H1 (cell line): ENCODE results near the gene AFAP1L2. TPM values are rescaled to one million over a fixed set of nuclear protein-coding genes. Genes with fewer than 3 reads are reported as not detected.

ENCODE experiments used
- CTCF ChIA-PET: fragments of 300-600 bp; sonication (Branson Sonifier 250); formaldehyde crosslinking; loops from one replicate; lab custom pipeline; 2021; ENCODE audit not compliant: partially characterized antibody; lab: Charles Lee
- POLR2A ChIA-PET: fragments of 300-600 bp; sonication (Branson Sonifier 250); formaldehyde crosslinking; loops from one replicate; lab custom pipeline; 2021; ENCODE audit warnings: inconsistent platforms; ENCODE audit not compliant: partially characterized antibody; lab: Charles Lee
- DNase-seq, 2 experiments: peaks; one replicate each; pipeline versions ENCODE4 v3.0.0 to v3.0.0-alpha.2; 2010 to 2022; ENCODE audit warnings: low spot score in 2 of 2, low read depth in 1 of 2, mixed read lengths in 1 of 2
- FAIRE-seq: peaks from 2 replicates; lab custom pipeline; 2011; peaks lifted over from hg19 to GRCh38; lab: Jason Lieb, UNC
- H2AFZ ChIP-seq: 2 replicates; pipeline ENCODE4 v1.8.1; 2012; ENCODE audit warnings: low read length, inconsistent platforms
- H2AK5ac ChIP-seq: 2 replicates; pipeline ENCODE4 v1.6.1; 2013; ENCODE audit warnings: low read depth, low read length
- H2BK120ac ChIP-seq: replicated peaks from 2 replicates; pipeline ENCODE3; 2013; ENCODE audit warnings: low read depth, low read length, inconsistent platforms
- H2BK12ac ChIP-seq: 2 replicates; pipeline ENCODE4 v1.6.1; 2013; ENCODE audit warnings: low read depth, low read length
- H2BK15ac ChIP-seq: 2 replicates; pipeline ENCODE4 v1.6.1; 2013; ENCODE audit warnings: low read length
- H2BK20ac ChIP-seq: 2 replicates; pipeline ENCODE4 v1.6.1; 2013; ENCODE audit warnings: low read length
- H2BK5ac ChIP-seq: 2 replicates; pipeline ENCODE4 v1.6.1; 2013; ENCODE audit warnings: low read depth, low read length
- H3K14ac ChIP-seq: 2 replicates; pipeline ENCODE4 v1.6.1; 2013; ENCODE audit warnings: inconsistent platforms; ENCODE audit not compliant: insufficient read length
- H3K18ac ChIP-seq: 2 replicates; pipeline ENCODE4 v1.6.1; 2013; ENCODE audit warnings: low read length; ENCODE audit errors: extremely low read depth
- H3K23ac ChIP-seq: 2 replicates; pipeline ENCODE4 v1.6.1; 2013; ENCODE audit warnings: inconsistent platforms; ENCODE audit not compliant: insufficient read length
- H3K23me2 ChIP-seq: 2 replicates; pipeline ENCODE4 v1.6.1; 2013; ENCODE audit warnings: low read depth, low read length
- H3K27ac ChIP-seq: 2 replicates; pipeline ENCODE4 v1.6.1; 2011; ENCODE audit warnings: low read depth, low read length, inconsistent platforms
- H3K27me3 ChIP-seq, 4 experiments: replicated peaks in 1 of 4; 1 replicate in 1 of 4; 2 replicates in 3 of 4; pipeline versions ENCODE4 v1.6.1 to v1.8.1; 2011 to 2013; ENCODE audit warnings: low read length in 3 of 4, mild to moderate bottlenecking in 3 of 4, inconsistent platforms in 2 of 4, mixed read lengths in 2 of 4, moderate library complexity in 1 of 4; ENCODE audit not compliant: control insufficient read depth in 3 of 4, insufficient read depth in 3 of 4; ENCODE audit errors: extremely low read depth in 1 of 4
- H3K36me3 ChIP-seq, 4 experiments: 2 replicates each; pipeline versions ENCODE4 v1.6.1 to v1.8.1; 2011 to 2013; ENCODE audit warnings: mild to moderate bottlenecking in 4 of 4, low read length in 3 of 4, moderate library complexity in 2 of 4, control low read depth in 1 of 4, inconsistent platforms in 1 of 4; ENCODE audit not compliant: insufficient read depth in 4 of 4, control insufficient read depth in 2 of 4
- H3K4ac ChIP-seq: replicated peaks from 2 replicates; pipeline ENCODE3; 2013; ENCODE audit warnings: low read length, low read depth, mixed read lengths, inconsistent platforms; ENCODE audit not compliant: insufficient read length
- H3K4me1 ChIP-seq, 4 experiments: replicated peaks in 1 of 4; 1 replicate in 1 of 4; 2 replicates in 3 of 4; pipeline versions ENCODE4 v1.6.1 to v1.8.1; 2011 to 2013; ENCODE audit warnings: low read length in 3 of 4, inconsistent platforms in 2 of 4, mixed read lengths in 1 of 4; ENCODE audit not compliant: insufficient read depth in 4 of 4, control insufficient read depth in 3 of 4
- H3K4me2 ChIP-seq, 2 experiments: 2 replicates each; pipeline versions ENCODE4 v1.6.1 to v1.8.1; 2011 to 2013; ENCODE audit warnings: low read depth in 2 of 2, low read length in 2 of 2, control low read depth in 1 of 2, inconsistent platforms in 1 of 2, mild to moderate bottlenecking in 1 of 2; ENCODE audit not compliant: insufficient read depth in 1 of 2
- H3K4me3 ChIP-seq, 4 experiments: fragments of 200-600, 300-600 bp in 1 of 4; sonication (generic), shearing (Covaris generic), sonication (Bioruptor Twin) in 1 of 4; 2 replicates each; pipeline versions ENCODE4 v1.5.1 to v1.8.1; 2011 to 2016; ENCODE audit warnings: low read length in 4 of 4, low read depth in 3 of 4, control low read depth in 2 of 4, inconsistent platforms in 2 of 4, mild to moderate bottlenecking in 2 of 4, mixed read lengths in 1 of 4, moderate library complexity in 1 of 4; ENCODE audit not compliant: insufficient read depth in 2 of 4; ENCODE audit errors: extremely low read depth in 1 of 4
- H3K56ac ChIP-seq: replicated peaks from 2 replicates; pipeline ENCODE3; 2013; ENCODE audit warnings: low read depth, mild to moderate bottlenecking, mixed read lengths, low read length, inconsistent platforms; ENCODE audit not compliant: insufficient read length
- H3K79me1 ChIP-seq: 2 replicates; pipeline ENCODE4 v1.6.1; 2013; ENCODE audit warnings: low read depth, low read length, control low read depth
- H3K79me2 ChIP-seq, 2 experiments: 2 replicates each; pipeline versions ENCODE4 v1.6.1 to v1.8.1; 2012 to 2013; ENCODE audit warnings: low read length in 2 of 2, mild to moderate bottlenecking in 2 of 2, inconsistent platforms in 1 of 2; ENCODE audit not compliant: insufficient read depth in 2 of 2, control insufficient read depth in 1 of 2
- H3K9ac ChIP-seq, 4 experiments: replicated peaks in 1 of 4; 1 replicate in 1 of 4; 2 replicates in 3 of 4; pipeline versions ENCODE4 v1.6.1 to v1.8.1; 2011 to 2013; ENCODE audit warnings: low read depth in 3 of 4, low read length in 3 of 4, control low read depth in 2 of 4, mild to moderate bottlenecking in 2 of 4, moderate library complexity in 2 of 4, inconsistent platforms in 1 of 4; ENCODE audit errors: extremely low read depth in 1 of 4
- H3K9me3 ChIP-seq, 2 experiments: 2 replicates each; pipeline versions ENCODE4 v1.6.1 to v1.8.1; 2012 to 2013; ENCODE audit warnings: mild to moderate bottlenecking in 2 of 2, moderate library complexity in 2 of 2, control low read depth in 1 of 2, inconsistent platforms in 1 of 2, low read depth in 1 of 2, low read length in 1 of 2, mixed read lengths in 1 of 2; ENCODE audit not compliant: insufficient read depth in 2 of 2
- H4K20me1 ChIP-seq, 2 experiments: replicated peaks in 1 of 2; 2 replicates each; pipeline versions ENCODE3 to v1.8.1; 2011 to 2013; ENCODE audit warnings: inconsistent platforms in 2 of 2, low read length in 2 of 2, mild to moderate bottlenecking in 1 of 2; ENCODE audit not compliant: insufficient read depth in 2 of 2, control insufficient read depth in 1 of 2
- H4K5ac ChIP-seq: 2 replicates; pipeline ENCODE4 v1.6.1; 2013; ENCODE audit warnings: low read length, low read depth, mixed read lengths, inconsistent platforms; ENCODE audit not compliant: insufficient read length
- H4K8ac ChIP-seq: 2 replicates; pipeline ENCODE4 v1.8.0; 2013; ENCODE audit warnings: mild to moderate bottlenecking, moderate library complexity, low read length, inconsistent platforms; ENCODE audit not compliant: insufficient read depth; ENCODE audit errors: extremely low read depth
- H4K91ac ChIP-seq: replicated peaks from 2 replicates; pipeline ENCODE3; 2013; ENCODE audit warnings: low read length, mixed read lengths, inconsistent platforms; ENCODE audit not compliant: insufficient read length
- KDM1A ChIP-seq: fragments of 200-600, 300-600 bp; sonication (generic); IDR thresholded peaks from 2 replicates; pipeline ENCODE4 v1.7.1; 2016; ENCODE audit warnings: mild to moderate bottlenecking, low read length, borderline replicate concordance
- WGBS, 2 experiments: shearing (Covaris generic) in 1 of 2; methylation state at CpG; one replicate each; pipeline versions ENCODE4 v1.1.6 to v1.1.7; 2013 to 2015; ENCODE audit warnings: low lambda C conversion rate in 2 of 2, mixed read lengths in 2 of 2, inconsistent platforms in 1 of 2, low coverage in 1 of 2, missing lambda C conversion rate in 1 of 2; ENCODE audit not compliant: insufficient replicate concordance in 2 of 2, insufficient coverage in 1 of 2, insufficient read length in 1 of 2; ENCODE audit errors: extremely low coverage in 1 of 2, missing lambda C conversion rate in 1 of 2; 5-methylcytosine and 5-hydroxymethylcytosine counted together
- polyA plus RNA-seq, 7 experiments: library from polyadenylated mRNA; depleted of rRNA in 3 of 7; stranded (reverse) in 5 of 7; unstranded in 2 of 7; fragments of >200 nt in 5 of 7; fragments of 200-250 nt in 2 of 7; gene quantifications; 1 replicate in 5 of 7; 2 replicates in 1 of 7; 4 replicates in 1 of 7; pipeline versions ENCODE4 v1.2.1 to v1.2.3, GENCODE V29; 2011 to 2013; ENCODE audit warnings: missing spikeins in 2 of 7, mixed read lengths in 2 of 7
- total RNA-seq: library from RNA; stranded (reverse); fragmentation: NEBNext Ultra II Directional; extraction: Animal tissue kit (Norgen Biotek cat#: 25700); gene quantifications from 2 replicates; pipeline ENCODE4 v1.2.1, GENCODE V29; 2021

AFAP1L2 gene
- total and polyA plus RNA-seq, 2 of the 8 experiments (the other 6 are each of a cell fraction or from before 2014, with no cell fraction given), result 3.9 to 6.4 TPM

GRCh38 chr10:114448897-114449296 is 44.6 kb upstream of the AFAP1L2 start:
- H3K23ac ChIP-seq, result no peak overlapping the region
- no peaks in the 10 kb centered on the region for H3K79me1 ChIP-seq
- H2AK5ac ChIP-seq, result no peak overlapping the region
- H3K36me3 ChIP-seq, result no peaks in the 10 kb centered on the region; a peak in 1 of 8 replicates
- H3K79me2 ChIP-seq, result no peaks in the 10 kb centered on the region
- no peak for TF ChIP-seq KDM1A
- TF ChIP-seq, all 59 proteins: peak for 0
- H4K5ac ChIP-seq, result no peak overlapping the region
- no peak overlapping the region for H2BK20ac ChIP-seq
- H2BK12ac ChIP-seq, result no peak overlapping the region
- no peak overlapping the region for H3K4ac ChIP-seq
- no peak overlapping the region for H3K9ac ChIP-seq
- WGBS, 2 experiments, result 87% methylated on average over 2 of the region's 2 CpGs; no CpG with 5 or more reads in 1 of the 2 experiments
- no peaks in the 10 kb centered on the region for H3K27me3 ChIP-seq
- no peak overlapping the region for H4K8ac ChIP-seq
- FAIRE-seq (no peak), DNase-seq (no peak)
- H3K18ac ChIP-seq, result no peak overlapping the region
- H3K14ac ChIP-seq, result no peak overlapping the region
- H3K9me3 ChIP-seq, result no peaks in the 10 kb centered on the region
- no peaks in the 10 kb centered on the region for H3K23me2 ChIP-seq
- H4K20me1 ChIP-seq, result peaks cover 2% of the 10 kb centered on the region in 2 experiments
- H3K4me1 ChIP-seq, result peaks cover 0 to 2% (median under 1%) of the 10 kb centered on the region in 4 experiments; a peak in 2 of 7 replicates
- no peak overlapping the region for H2AFZ ChIP-seq
- H2BK15ac ChIP-seq, result no peak overlapping the region
- ChIA-PET CTCF (interaction anchor here (1.1 to 4.9 kb wide), 7 partner anchors 10 to 145 kb away, joined by 3 to 26 read pairs (median 5); no protein-coding TSS in a partner anchor), POLR2A (no interaction called here)
- no peak overlapping the region for H3K56ac ChIP-seq
- H3K27ac ChIP-seq, result no peak overlapping the region
- no peak overlapping the region for H3K4me2 ChIP-seq
- no peak overlapping the region for H3K4me3 ChIP-seq
- no peak overlapping the region for H2BK5ac ChIP-seq
- H4K91ac ChIP-seq, result no peak overlapping the region
- no peak overlapping the region for H2BK120ac ChIP-seq
